ENCODE results near the gene PCDHA2.
"Not testable (repeated sequence)": the region's sequence is repeated elsewhere in the genome, so short reads cannot be mapped to it uniquely, and the experiment has no call there.

PCDHA2 gene

GRCh38 chr5:140794595-140795258 is at the start of gene PCDHA2:
Gene PCDHA2, plus strand, starts transcription at chr5:140794852.
- DNase-seq (ENCODE audit: low read depth) = no peak
- no peak within 1 kb of the TSS for H3K4me3 ChIP-seq (ENCODE audit: low read depth, low read length)
- TF ChIP-seq, protein P1, sequence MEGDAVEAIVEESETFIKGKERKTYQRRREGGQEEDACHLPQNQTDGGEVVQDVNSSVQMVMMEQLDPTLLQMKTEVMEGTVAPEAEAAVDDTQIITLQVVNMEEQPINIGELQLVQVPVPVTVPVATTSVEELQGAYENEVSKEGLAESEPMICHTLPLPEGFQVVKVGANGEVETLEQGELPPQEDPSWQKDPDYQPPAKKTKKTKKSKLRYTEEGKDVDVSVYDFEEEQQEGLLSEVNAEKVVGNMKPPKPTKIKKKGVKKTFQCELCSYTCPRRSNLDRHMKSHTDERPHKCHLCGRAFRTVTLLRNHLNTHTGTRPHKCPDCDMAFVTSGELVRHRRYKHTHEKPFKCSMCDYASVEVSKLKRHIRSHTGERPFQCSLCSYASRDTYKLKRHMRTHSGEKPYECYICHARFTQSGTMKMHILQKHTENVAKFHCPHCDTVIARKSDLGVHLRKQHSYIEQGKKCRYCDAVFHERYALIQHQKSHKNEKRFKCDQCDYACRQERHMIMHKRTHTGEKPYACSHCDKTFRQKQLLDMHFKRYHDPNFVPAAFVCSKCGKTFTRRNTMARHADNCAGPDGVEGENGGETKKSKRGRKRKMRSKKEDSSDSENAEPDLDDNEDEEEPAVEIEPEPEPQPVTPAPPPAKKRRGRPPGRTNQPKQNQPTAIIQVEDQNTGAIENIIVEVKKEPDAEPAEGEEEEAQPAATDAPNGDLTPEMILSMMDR (IDR thresholded peaks at IDR 0.05; ENCODE audit: low read depth, low read length, missing control alignments) = no peak

- no peak for DNase-seq (ENCODE audit: low read depth)
- TF ChIP-seq, protein P1 (IDR thresholded peaks at IDR 0.05; ENCODE audit: low read depth, low read length, missing control alignments) = no peak
- H3K4me3 ChIP-seq (ENCODE audit: low read depth, low read length) = no peak overlapping the region
These were observed 41.1 kb upstream of the PCDHA2 start for GRCh38 chr5:140753561-140753960.

GRCh38 chr5:140764177-140764973 is 30.3 kb upstream of the PCDHA2 start:
- no peak for DNase-seq (ENCODE audit: low read depth)
- TF ChIP-seq, protein P1 (IDR thresholded peaks at IDR 0.05; ENCODE audit: low read depth, low read length, missing control alignments) = no peak
- H3K4me3 ChIP-seq (ENCODE audit: low read depth, low read length) = no peak overlapping the region

- TF ChIP-seq, protein P1 (IDR thresholded peaks at IDR 0.05; ENCODE audit: low read depth, low read length, missing control alignments) = no peak
- DNase-seq (ENCODE audit: low read depth) = no peak
- no peak overlapping the region for H3K4me3 ChIP-seq (ENCODE audit: low read depth, low read length)
These were observed 27.2 kb upstream of the PCDHA2 start for GRCh38 chr5:140767444-140767843.

GRCh38 chr5:140780512-140780911 is 14.1 kb upstream of the PCDHA2 start:
- no peak for DNase-seq (ENCODE audit: low read depth)
- TF ChIP-seq, protein P1 (IDR thresholded peaks at IDR 0.05; ENCODE audit: low read depth, low read length, missing control alignments) = no peak
- no peak overlapping the region for H3K4me3 ChIP-seq (ENCODE audit: low read depth, low read length)

DNA sequence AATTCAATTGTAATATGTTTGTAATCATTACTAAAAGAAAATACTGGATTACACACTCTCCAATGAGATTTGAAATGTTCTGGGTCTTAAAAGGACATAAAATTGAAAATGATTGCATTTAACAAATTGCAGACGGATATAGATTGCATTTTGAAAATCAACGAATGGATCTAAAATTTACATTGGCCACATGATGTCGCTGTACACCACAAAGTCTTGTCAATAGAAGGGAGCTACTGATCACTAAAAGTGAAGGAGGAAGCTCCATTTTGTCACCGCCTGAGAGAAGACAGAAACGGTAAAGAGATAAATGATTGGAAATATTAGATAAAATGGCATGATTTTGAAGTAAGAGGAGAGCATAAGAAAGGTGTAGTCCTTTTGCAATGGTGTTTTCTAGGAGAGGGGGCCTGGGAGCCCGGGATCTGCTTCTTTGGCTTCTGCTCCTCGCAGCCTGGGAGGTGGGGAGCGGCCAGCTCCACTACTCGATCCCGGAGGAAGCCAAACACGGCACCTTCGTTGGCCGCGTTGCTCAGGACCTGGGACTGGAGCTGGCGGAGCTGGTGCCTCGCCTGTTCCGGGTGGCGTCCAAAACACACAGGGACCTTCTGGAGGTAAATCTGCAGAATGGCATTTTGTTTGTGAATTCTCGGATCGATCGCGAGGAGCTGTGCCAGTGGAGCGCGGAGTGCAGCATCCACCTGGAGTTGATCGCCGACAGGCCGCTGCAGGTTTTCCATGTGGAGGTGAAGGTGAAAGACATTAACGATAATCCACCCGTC is 8.6 kb upstream of the PCDHA2 start, which contains the start of gene PCDHA1:
PCDHA1 (plus strand) TSS at position 236 of the 782 bp plus-strand sequence.
- no peak within 1 kb of the TSS for H3K4me3 ChIP-seq (ENCODE audit: low read depth, low read length)
- TF ChIP-seq, protein P1 (IDR thresholded peaks at IDR 0.05; ENCODE audit: low read depth, low read length, missing control alignments) = no peak
- DNase-seq (ENCODE audit: low read depth) = no peak

GRCh38 chr5:140787422-140787821 is 7.2 kb upstream of the PCDHA2 start:
- H3K4me3 ChIP-seq (ENCODE audit: low read depth, low read length); DNase-seq (ENCODE audit: low read depth): not testable (repeated sequence)

GRCh38 chr5:140787849-140788504 is 6.7 kb upstream of the PCDHA2 start:
- not testable (repeated sequence) for H3K4me3 ChIP-seq (ENCODE audit: low read depth, low read length); DNase-seq (ENCODE audit: low read depth)

Measured in GM12864 (cell line).